Liver (tissue), 3 donors: ENCODE results near the gene THADA.
A peak's percentile ranks its signal among the peaks of the same experiment; 100 is the strongest.

Experiments used
- CTCF ChIP-seq: fragments of 150-350 bp; IDR thresholded peaks from 2 replicates; pipeline ENCODE4 v1.5.1; 2017; ENCODE audit warnings: improper control_type of control experiment, low read depth, low read length; ENCODE audit not compliant: missing input control
- EGR1 ChIP-seq, 2 donors: IDR thresholded peaks; 2 replicates each; pipeline ENCODE4 v1.6.1; 2016 to 2018; ENCODE audit warnings: antibody characterized with exemption in 2 of 2, low read depth in 2 of 2
- JUND ChIP-seq, 2 donors: IDR thresholded peaks; 2 replicates each; pipeline ENCODE4 v1.6.1; 2016; ENCODE audit warnings: antibody characterized with exemption in 2 of 2
- MAX ChIP-seq: IDR thresholded peaks from 2 replicates; pipeline ENCODE4 v1.6.1; 2016; ENCODE audit warnings: antibody characterized with exemption
- RAD21 ChIP-seq, 2 donors: IDR thresholded peaks; 2 replicates each; pipeline ENCODE4 v1.6.1; 2016; ENCODE audit warnings: antibody characterized with exemption in 2 of 2, mild to moderate bottlenecking in 2 of 2
- SP1 ChIP-seq: IDR thresholded peaks from 2 replicates; pipeline ENCODE4 v1.6.1; 2018; ENCODE audit warnings: antibody characterized with exemption, mild to moderate bottlenecking
- TF ChIP-seq, protein P1 (sequence below): IDR thresholded peaks from 2 replicates; pipeline ENCODE4 v1.6.1; 2016; ENCODE audit warnings: antibody characterized with exemption, mild to moderate bottlenecking
- TF ChIP-seq, protein P2 (sequence below): IDR thresholded peaks from 2 replicates; pipeline ENCODE4 v1.6.1; 2016; ENCODE audit warnings: antibody characterized with exemption
- donor health status: healthy.
- donor health status: healthy.

DNA sequence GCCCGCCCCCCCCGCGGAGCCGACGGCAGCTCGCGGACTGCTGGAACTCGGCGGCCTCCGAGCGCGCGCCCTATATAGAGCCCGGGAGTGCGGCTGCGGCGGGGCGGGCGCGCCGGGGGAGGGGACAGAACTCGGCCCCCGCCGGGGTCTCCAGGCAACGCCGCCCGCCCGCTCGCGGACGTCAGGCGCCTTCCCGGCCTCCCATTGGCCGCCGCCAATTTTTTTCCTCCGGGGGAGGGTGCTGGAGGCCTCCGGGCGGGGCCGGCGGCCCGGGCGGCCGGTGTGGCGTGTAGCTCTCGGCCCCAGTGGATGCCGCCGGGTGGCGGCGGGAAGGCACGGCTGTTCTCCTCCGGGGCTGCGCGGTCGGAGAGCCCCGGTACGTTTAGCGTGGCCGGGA, 369.3 kb downstream of the THADA start, which contains the start of gene ZFP36L2:
- TF ChIP-seq JUND (IDR thresholded peaks at IDR 0.05) (no peak), CTCF (no peak), MAX (no peak), SP1 (no peak), RAD21 (IDR thresholded peaks at IDR 0.05) (no peak), EGR1 (IDR thresholded peaks at IDR 0.05; ENCODE audit: low read depth in 2 of 2) (no peak)
- TF ChIP-seq, protein P1, sequence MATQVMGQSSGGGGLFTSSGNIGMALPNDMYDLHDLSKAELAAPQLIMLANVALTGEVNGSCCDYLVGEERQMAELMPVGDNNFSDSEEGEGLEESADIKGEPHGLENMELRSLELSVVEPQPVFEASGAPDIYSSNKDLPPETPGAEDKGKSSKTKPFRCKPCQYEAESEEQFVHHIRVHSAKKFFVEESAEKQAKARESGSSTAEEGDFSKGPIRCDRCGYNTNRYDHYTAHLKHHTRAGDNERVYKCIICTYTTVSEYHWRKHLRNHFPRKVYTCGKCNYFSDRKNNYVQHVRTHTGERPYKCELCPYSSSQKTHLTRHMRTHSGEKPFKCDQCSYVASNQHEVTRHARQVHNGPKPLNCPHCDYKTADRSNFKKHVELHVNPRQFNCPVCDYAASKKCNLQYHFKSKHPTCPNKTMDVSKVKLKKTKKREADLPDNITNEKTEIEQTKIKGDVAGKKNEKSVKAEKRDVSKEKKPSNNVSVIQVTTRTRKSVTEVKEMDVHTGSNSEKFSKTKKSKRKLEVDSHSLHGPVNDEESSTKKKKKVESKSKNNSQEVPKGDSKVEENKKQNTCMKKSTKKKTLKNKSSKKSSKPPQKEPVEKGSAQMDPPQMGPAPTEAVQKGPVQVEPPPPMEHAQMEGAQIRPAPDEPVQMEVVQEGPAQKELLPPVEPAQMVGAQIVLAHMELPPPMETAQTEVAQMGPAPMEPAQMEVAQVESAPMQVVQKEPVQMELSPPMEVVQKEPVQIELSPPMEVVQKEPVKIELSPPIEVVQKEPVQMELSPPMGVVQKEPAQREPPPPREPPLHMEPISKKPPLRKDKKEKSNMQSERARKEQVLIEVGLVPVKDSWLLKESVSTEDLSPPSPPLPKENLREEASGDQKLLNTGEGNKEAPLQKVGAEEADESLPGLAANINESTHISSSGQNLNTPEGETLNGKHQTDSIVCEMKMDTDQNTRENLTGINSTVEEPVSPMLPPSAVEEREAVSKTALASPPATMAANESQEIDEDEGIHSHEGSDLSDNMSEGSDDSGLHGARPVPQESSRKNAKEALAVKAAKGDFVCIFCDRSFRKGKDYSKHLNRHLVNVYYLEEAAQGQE = peak; percentile 7
- TF ChIP-seq, protein P2, sequence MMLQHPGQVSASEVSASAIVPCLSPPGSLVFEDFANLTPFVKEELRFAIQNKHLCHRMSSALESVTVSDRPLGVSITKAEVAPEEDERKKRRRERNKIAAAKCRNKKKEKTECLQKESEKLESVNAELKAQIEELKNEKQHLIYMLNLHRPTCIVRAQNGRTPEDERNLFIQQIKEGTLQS = no peak
